ENCODE data around the gene ZBTB47.

DNA sequence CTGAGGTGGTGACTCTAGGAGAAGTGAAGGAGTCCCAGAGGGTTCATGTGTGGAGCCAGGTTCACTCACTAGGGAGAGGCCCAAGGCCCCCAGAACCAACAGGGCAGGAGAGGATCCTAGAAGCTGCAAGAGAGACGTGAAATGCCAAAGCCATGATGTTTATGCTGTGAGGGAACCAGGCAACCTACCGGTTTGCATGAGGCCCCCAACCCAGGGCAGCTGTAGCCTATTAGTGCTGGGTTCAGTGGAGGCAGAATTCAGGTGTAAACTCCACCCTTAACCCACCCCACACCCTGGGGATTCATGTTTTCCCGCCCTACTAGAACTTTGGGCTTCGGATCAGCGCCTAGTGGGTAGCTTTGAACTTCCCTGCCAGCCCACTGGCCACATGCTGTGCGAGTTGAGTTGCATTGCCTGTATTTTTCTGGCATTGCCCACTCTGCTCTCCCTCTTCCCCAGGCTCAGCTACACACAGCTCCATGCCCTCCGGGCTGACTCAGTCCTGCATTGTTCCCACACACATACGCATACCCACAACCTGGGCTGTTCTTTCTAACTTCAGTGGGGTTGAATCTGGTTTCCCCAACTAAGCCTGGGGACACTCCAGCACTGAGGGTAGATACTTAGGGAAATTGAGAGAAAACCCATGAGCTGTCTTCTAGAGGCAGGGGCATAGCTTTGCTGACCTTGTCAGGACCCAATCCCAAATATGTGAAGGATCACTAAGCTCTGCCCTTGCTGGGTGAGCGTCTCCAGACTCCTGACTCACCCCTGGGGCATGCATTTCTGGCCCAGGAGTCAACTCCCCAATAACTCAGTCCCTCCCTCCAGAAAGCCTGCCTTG lies 2.0 kb upstream of the ZBTB47 start:
- TF ChIP-seq POLR2AphosphoS5 (IDR thresholded peaks at IDR 0.05; ENCODE audit: low read depth, low read length) (no peak), POLR2A (IDR thresholded peaks at IDR 0.05; ENCODE audit: low read depth, low read length) (no peak), TAF1 (IDR thresholded peaks at IDR 0.05; ENCODE audit: borderline replicate concordance, low read depth, low read length) (no peak)
